HG03108 (cell line): ENCODE measurements around the gene XXYLT1.
A peak's percentile ranks its signal among the peaks of the same experiment; 100 is the strongest.
"Not testable (repeated sequence)": the region's sequence is repeated elsewhere in the genome, so short reads cannot be mapped to it uniquely, and the experiment has no call there.

Source experiments
- ATAC-seq: cut with Tn5 transposase; IDR thresholded peaks from one replicate; pipeline ENCODE4 v1.9.1; 2021; ENCODE audit warnings: moderate library complexity; ENCODE audit not compliant: unreplicated experiment

Gene XXYLT1

GRCh38 chr3:195270817-195271409 is at the start of gene XXYLT1:
XXYLT1 (minus strand) TSS chr3:195271159; CDS start chr3:195271058, 101 bp downstream.
- peak; percentile 84 for ATAC-seq

- ATAC-seq, result no peak
Observed at GRCh38 chr3:195319060-195319459, 48.1 kb upstream of the XXYLT1 start.

- ATAC-seq, result no peak
Observed at GRCh38 chr3:195312714-195313113, 41.8 kb upstream of the XXYLT1 start.

GRCh38 chr3:195307711-195308110 is 36.8 kb upstream of the XXYLT1 start:
- no peak for ATAC-seq

GRCh38 chr3:195306369-195306768 is 35.4 kb upstream of the XXYLT1 start:
- no peak for ATAC-seq

GRCh38 chr3:195302431-195302830 is 31.5 kb upstream of the XXYLT1 start:
- no peak for ATAC-seq

GRCh38 chr3:195297446-195297845 is 26.5 kb upstream of the XXYLT1 start:
- no peak for ATAC-seq

GRCh38 chr3:195296662-195297061 is 25.7 kb upstream of the XXYLT1 start:
- no peak for ATAC-seq

- ATAC-seq, result no peak
Observed at GRCh38 chr3:195291121-195291520, 20.2 kb upstream of the XXYLT1 start.

- not testable (repeated sequence) for ATAC-seq
Observed at GRCh38 chr3:195290643-195291042, 19.7 kb upstream of the XXYLT1 start.

GRCh38 chr3:195286115-195286872 is 15.3 kb upstream of the XXYLT1 start:
- ATAC-seq, result no peak

- ATAC-seq, result no peak
Observed at GRCh38 chr3:195285372-195285771, 14.4 kb upstream of the XXYLT1 start.

GRCh38 chr3:195284842-195285241 is 13.9 kb upstream of the XXYLT1 start:
- no peak for ATAC-seq

- ATAC-seq, result no peak
Observed at GRCh38 chr3:195282961-195283360, 12.0 kb upstream of the XXYLT1 start.

GRCh38 chr3:195274259-195274966 is 3.5 kb upstream of the XXYLT1 start:
- ATAC-seq, result no peak

GRCh38 chr3:195271410-195272243 is 668 bp upstream of the XXYLT1 start:
- peak; percentile 56 for ATAC-seq

GRCh38 chr3:195270079-195270816 is 711 bp downstream of the XXYLT1 start:
- ATAC-seq, result peak; percentile 7

- no peak for ATAC-seq
Observed at GRCh38 chr3:195269375-195270078, 1.4 kb downstream of the XXYLT1 start.

GRCh38 chr3:195268576-195269309 is 2.2 kb downstream of the XXYLT1 start:
- no peak for ATAC-seq
